Kidney capillary endothelial cell (primary cell): Measurements from ENCODE around the gene KRTAP10-6.
"Not testable (repeated sequence)": the region's sequence is repeated elsewhere in the genome, so short reads cannot be mapped to it uniquely, and the experiment has no call there.

ENCODE experiments used
- DNase-seq: peaks from one replicate; pipeline ENCODE4 v3.0.0-alpha.2; 2018; ENCODE audit warnings: low spot score

The KRTAP10-6 gene

DNA sequence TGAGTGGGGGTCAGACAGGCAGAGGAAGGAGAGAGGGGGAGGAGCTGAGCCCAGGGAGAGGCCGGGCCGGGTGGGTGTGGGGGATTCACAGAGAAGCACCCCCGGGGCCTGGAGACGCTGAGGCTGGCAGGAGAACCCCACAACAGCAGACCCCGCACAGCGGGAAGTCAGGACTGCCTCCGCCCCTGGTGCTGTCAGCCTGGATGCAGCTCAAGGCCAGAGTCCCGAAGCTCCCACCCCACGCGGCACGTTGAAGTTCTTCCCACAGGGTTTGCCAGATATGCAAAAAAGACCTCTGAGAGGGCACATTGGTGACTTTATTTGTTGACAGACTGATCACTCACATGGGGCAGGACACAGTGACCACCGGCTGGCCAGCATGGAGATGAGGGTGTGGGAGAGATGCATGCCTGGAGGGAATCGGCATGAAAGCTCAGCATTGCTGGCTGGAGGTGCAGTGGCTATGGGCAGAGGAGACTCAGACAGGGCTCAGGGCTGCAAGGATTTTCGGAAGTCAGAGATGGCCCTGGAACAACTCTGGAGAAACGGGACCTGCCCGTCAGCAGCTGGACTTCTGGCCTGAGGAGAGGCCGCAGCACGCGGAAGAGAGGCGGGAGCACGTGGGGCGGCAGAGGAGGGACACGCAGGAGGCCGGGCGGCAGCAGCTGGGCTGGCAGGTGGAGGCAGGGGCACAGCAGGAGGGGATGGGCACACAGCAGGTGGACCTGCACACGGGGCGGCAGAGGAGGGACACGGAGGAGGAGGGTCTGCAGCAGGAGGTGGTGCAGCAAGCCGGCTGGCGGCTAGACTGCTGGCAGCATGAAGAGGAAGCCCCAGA, 34.6 kb downstream of the KRTAP10-6 start:
- DNase-seq = no peak

DNA sequence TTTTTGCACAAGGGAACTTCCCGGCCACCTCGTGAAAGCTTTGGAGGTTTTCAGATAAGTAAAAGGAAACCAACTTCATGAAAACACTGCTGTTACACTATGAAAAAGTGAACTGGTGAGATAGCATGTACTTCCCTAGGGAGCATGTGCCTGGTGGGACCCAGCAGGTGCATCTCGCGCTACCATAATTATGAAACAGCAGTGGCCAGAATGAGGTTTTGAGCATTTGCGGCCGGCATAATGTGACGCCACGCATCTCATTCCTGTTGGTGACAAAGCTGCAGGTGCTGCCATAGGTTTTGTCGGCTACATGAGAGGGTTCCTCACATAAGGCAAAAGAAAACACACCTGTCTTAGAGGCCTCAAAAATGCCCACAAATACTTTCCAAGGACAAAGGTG, 35.4 kb downstream of the KRTAP10-6 start:
- DNase-seq = no peak

DNA sequence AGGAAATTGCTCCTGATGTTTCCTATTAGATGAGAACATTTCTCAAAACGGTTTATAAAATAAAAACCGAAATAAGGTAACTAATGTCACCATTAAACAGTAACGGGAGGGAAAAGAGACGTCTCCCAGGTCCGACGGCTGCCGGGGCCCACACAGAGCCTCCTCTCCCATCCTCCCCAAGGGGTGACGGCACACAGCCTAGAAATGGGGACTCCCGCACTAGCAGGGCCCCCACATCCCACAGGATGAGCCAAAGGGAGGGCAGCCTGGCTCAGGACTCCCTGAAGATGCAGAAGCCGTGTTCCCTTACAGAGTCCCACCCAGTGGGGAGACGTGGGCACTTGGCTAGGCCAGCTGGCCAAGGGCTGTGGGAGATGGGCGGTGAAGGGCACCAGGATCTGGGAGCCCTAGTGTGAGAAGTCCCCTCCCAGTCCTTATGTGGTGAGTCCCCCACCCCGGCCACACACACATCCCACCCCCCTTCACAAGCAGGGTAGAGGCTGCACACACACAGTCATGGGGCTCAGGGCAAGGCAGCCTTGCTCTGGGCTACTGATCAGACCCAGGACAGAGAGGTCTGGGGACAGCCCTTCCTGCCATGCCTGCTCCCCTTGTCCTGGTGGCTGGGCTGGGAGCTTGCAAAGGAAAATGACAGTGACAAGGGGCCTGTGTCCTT, 37.0 kb downstream of the KRTAP10-6 start:
- DNase-seq = no peak

DNA sequence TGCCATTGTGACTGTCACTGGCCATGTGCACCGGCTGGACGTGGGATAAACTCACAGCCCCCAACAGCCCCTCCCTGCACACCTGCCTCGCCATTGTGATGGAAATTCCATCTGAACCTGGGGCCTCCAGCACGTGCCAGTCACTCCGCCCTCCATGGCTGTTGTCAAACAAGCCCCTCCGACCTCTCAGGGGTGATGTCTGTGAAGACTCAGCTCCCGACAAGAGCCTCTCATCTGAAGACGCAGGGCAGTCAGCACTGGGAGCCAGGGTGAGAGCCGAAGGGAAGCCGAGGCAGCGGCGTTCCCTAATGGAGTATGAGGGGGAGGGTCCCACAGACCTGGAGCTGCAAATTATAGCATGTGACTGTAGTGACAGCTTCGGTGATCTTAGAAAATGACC, 39.6 kb downstream of the KRTAP10-6 start:
- DNase-seq = no peak

DNA sequence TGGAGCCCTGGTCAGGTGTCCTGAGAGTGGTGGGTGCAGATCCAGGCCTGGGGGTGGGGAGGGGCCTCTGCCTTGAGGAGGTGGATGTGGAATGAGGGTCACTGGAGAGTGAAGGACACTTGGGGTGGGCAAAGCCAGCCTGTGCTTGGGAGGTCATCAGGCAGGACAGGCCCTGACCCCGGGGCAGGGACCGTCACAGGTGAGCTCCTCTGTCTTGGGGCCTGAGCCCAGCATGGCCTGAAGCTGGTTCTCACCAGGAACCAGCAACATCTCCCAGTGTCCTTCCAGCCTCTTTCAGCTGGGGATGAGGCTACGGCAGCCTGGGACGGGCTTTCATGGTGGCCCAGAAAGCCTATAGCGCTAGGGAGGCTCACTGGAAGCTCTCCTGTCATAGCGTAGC, 40.2 kb downstream of the KRTAP10-6 start:
- no peak for DNase-seq

DNA sequence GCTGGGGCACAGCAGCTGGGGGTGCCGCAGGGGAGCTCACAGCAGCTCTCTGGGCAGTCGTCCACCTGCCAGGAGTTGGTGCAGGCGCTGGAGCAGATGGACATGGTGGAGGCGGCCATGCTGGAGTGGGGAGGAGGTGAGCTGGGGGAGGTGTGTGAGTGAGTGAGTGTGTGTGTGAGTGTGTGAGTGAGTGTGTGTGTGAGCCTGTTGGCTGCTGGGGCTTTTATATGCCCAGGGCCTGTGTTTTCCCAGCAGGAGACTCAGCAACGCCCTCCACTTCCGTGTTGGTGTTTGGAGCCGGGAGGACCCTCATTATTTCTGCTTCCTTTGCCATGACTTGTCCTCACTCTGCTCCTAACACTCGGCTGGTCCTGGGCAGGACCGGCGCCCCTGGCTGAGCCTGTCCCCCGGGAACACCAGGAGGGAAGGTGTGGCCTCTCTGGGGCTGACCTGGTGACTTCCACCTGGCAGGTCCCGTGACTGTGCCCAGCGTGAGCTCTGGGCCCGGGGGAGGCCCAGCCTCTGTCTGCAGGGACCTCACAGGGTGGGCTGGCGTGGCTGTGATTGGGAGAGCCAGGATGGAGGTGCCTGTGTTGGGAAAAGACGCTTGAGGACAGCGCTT, 40.9 kb downstream of the KRTAP10-6 start, which contains the start of gene KRTAP10-2:
TSS of gene KRTAP10-2 (minus strand) at position 166 of the 622 bp plus-strand sequence. CDS start at position 119, 47 bp downstream.
- DNase-seq = no peak

DNA sequence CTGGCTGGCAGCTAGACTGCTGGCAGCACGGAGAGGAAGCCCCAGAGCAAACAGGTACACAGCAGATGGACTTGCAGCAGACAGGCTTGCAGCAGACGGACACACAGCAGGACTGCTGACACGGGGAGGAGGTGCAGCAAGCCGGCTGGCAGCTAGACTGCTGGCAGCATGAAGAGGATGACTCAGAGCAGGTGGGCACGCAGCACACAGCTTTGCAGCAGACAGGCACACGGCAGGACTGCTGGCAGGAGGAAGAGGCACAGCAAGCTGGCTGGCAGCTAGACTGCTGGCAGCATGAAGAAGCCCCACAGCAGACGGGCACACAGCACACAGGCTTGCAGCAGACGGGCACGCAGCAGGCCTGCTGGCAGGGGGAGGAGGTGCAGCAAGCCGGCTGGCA, 41.5 kb downstream of the KRTAP10-6 start:
- DNase-seq = no peak

DNA sequence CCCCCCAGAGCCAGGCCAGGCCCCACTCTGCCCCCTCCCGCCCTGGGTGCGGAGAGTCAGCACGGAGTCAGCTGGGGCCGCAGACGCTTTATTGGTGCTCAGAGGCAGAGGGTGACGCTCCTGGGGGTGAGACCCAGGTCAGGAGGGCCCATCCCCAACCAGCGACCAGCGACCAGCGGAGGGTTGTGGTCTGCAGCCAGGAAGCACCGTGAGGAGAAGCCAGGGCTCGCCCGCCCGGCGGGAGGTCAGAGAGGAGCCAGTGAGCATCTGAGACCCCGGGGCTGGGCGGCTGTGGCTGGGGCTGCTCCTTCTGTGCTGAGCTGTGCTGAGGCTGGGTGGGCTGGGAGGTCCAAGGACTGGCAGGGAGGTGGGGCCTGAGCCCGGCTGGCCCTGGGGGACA, 42.0 kb downstream of the KRTAP10-6 start:
- not testable (repeated sequence) for DNase-seq

DNA sequence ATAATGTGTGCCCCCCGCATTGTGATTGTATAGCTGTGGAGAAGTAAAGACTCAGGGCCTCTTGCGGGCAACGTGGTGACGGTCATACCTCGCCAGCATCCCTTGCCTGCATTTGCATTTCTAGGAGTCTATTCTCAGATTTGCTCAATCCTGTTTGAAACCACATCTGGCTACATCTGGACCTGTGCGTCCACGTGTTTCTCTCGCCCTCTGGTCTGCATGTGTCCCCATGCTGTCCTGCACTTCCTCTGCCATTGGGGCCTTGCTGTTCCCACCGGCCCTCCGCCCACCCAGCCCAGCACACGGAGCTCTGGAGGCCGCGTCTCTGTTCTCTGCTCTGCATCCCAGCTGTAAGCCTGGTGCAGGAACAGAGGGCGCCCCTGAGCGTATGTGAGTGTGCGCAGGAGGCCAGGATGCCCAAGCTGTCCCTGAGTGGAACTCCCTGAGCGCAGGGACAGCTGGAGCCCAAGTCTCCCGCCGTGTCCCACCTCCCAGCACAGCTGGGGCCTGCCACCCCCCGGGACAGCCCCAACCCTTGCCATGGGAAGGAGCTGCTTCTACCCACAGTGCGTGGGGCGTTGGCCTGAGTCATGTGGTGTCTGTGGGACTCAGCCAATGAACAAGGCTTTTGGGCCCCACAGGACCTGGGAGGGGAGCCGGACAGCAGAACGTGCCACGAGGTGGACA, 42.6 kb downstream of the KRTAP10-6 start:
- DNase-seq = no peak

DNA sequence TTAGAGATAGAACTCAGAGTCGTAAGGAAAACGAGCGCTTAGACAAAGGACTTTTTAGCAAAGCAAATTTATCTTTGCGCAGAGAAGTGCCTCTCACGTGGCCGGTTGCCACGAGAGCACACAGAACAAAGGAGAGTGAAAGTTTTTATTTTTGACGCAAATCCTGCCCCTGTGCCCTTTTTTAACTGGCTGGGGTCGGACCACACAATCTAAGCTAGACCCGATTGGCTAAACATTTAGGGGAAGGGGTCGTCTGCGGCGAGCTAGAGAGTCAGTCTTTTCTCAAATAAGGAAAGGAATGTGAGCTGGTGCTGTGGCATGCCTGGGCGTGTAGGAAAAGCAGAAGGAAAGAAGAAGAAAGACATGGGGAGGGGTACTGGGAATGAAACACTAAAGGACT, 43.4 kb downstream of the KRTAP10-6 start:
- no peak for DNase-seq

DNA sequence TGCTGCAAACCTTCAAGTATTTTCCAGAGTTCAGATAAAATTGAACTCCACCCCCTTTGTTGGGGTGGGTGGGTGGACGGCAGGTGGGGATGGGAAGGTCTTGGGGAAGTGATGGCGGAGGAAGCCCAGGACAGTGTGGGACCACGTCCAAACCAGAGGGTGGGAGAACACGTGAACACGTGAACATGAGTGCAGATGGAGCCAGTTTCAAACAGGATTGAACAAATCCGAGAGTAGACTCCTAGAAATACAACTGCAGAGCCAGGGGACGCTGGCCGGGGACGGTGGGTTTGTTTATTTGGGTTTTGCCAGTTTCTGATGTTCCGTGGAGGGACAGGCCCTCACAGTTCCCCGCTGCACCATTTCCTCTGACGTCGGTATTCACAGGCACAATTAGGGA, 43.9 kb downstream of the KRTAP10-6 start:
- no peak for DNase-seq

DNA sequence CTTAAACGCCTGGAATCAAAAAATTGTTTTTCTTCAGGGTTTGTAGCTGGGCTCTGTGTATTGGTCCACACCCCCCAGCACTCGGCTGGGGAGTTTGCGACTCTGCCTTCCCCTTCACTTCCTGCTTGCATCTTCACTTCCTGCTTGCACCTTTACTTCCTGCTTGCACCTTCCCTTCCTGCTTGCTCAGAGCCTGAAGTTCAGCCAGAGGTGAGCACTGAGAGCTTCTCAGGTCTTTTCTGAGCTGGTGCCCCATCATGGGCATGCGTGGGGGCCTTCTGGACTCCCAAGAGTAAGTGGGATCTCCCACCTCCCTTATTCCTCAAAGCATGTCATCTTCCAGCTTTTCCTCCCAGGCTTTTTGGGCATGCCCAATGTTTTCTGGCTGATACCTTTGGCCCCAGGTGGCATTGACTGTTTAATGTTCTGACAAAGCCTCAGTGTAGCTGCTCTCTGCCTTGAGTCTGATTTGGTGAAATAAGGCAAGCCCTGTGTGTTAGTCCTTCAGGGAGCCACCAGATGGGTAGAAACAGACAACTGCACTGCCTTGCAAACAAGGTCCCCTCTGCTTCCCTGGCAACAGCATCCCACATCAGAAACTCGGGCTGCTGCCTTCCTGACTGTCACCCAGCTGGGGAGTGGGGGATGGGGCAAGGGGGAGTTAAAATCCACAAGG, 44.5 kb downstream of the KRTAP10-6 start:
- DNase-seq = no peak

DNA sequence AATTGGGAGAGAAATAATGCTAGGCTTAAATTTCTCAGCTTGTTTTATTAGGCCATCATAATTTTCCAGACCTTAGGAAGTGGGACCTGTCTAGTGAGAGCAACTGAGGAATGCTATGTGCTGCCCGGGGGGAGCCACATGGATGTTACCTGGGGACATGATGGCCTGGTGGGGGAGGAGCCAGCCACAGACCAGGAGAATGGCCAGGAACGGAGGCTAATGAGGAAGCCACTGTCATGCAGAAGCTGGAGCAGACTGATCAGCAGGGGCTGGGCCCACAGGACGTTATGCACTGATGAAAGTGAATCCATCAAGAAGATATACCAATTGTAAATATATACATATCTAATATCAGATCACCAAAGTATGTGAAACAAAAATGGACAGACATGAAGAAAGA, 47.7 kb downstream of the KRTAP10-6 start:
- no peak for DNase-seq

DNA sequence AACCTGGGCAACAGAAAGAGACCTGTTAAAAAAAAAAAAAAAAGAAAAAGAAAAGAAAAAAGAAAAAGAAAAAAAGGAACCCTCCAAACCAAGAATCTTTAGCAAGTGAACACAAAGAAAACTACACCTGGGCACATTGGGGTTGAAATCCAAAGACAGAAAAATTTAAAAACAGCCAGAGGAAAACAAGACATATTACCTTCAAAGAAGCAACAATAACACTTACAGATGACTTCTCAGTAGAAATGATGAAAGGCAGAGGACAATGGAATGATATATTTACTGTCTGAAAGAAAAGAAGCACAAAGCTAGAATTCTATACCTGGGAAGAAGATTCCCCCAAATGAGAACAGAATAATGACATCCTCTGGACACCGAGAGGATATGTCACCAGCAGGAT, 49.6 kb downstream of the KRTAP10-6 start:
- DNase-seq = no peak
